ENCODE measurements around the gene THOC5. TPM values are rescaled to one million over a fixed set of nuclear protein-coding genes. Genes with fewer than 3 reads are reported as not detected.
"Not testable (repeated sequence)": the region's sequence is repeated elsewhere in the genome, so short reads cannot be mapped to it uniquely, and the experiment has no call there.

THOC5 gene
- total RNA-seq, 1 donor from 2014 or later, result 46.5 TPM

DNA sequence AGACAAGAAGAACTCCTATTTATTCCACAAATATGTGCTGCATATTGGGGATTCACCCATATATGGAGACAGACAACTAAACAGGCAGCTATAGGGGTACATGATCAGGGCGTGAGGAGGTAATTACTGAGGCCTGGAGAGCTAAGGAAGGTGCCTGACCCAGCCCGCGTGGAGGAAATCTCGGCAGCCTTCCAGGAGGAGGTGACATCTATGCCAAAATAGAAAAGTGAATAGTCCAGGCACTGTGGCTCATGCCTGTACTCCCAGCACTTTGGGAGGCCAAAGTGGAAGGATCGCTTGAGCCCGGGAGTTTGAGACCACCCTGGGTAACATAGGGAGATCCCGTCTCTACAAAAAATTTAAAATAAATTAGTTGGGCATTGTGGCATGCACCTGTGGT is 13.8 kb upstream of the THOC5 start:
- DNase-seq (ENCODE audit: missing footprints), result no peak
- no peak for ATAC-seq
- intact Hi-C loops (cut with DNase I), result no loop called here

DNA sequence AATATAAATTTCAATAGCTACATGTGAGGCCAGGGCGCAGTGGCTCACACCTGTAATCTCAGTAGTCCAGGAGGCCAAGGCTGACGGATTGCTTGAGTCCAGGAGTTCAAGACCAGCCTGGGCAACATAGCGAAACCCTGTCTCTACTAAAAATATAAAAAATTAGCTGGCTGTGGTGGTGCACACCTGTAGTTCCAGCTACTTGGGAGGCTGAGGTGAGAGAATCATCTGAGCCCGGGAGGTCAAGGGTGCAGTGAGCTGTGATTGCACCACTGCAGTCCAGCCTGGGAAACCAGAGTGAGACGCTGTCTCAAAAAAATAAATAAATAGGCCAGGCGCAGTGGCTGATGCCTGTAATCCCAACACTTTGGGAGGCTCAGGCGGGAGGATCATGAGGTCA is 13.0 kb upstream of the THOC5 start:
- ATAC-seq; DNase-seq (ENCODE audit: missing footprints): not testable (repeated sequence)

DNA sequence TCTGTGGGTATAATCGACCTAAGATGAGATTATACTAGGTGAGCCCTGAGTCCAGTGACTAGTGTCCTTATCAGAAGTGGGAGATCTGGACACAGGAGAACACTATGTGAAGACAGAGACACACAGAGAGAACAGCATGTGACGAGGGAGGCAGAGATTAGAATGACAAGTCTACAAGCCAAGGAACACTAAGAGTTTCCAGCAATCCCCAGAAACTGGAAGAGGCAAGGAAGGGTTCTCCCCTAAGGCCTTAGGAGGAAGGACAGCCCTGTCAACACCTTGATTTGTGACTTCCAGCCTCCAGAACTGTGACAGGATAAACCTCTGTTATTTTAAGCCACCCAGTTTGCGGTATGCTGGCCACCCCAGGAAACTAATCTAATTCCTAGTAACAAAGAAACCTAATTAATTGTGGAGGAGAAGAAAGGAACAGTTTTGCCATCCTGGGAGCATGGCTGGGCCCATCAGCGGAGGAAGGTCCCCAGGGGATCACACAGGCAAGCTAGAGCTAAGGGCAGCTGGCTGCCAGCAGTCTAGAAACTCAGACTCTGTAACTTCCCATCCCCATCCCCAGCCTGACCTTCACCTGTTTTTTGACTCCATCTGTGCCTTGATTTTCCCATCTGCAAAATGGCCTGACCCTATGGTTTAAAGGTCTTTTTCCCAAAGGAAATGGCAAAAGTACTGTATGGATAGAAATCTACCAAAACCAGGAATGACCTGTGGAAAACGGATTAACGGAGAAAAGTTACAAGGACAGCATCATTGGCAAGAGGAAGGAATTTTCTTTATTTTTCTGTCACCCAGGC is 10.3 kb upstream of the THOC5 start:
- DNase-seq (ENCODE audit: missing footprints) (no peak), ATAC-seq (peak; percentile 66)
- intact Hi-C loops (cut with DNase I), result no loop called here

More for the DNA sequence above, 13.0 kb upstream of the THOC5 start:
- intact Hi-C loops (cut with DNase I), result not testable (repeated sequence)

DNA sequence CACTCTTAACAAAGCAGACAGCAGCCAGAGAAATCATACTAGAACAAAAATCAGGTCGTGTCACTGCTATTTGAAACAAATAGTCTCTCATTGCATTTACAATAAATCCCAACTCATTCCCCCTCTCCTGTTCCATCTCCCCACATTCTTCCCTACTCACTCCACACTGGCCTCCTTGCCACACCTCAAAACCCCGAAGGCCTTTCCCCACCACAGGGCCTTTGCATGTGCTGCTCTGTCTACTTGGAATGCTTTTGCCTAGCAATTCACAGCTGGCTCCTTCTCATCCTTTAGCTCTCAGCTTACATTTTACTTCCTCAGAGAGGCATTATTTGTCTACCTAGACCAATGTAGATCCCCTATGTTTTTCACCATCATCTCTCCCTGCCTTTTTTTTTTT is 6.3 kb upstream of the THOC5 start:
- DNase-seq (ENCODE audit: missing footprints), result no peak
- intact Hi-C loops (cut with DNase I), result no loop called here
- no peak for ATAC-seq

DNA sequence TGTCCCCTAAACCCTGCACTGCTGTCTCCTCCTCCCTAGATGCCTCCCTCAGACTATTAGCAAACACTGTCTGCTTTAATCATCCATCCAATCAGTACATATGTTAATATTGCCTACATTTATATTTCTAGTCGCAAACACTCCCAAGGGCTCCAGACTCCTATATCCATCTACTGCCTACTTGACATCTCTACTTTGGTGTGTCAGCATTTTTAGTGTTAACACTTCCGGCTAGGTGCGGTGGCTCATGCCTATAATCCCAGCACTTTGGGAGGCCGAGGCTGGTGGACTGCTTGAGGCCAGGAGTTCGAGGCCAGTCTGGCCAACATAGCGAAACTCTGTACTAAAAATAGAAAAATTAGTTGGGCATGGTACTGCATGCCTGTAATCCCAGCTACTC is 5.5 kb upstream of the THOC5 start:
- DNase-seq (ENCODE audit: missing footprints) (no peak), ATAC-seq (no peak)
- intact Hi-C loops (cut with DNase I), result no loop called here

DNA sequence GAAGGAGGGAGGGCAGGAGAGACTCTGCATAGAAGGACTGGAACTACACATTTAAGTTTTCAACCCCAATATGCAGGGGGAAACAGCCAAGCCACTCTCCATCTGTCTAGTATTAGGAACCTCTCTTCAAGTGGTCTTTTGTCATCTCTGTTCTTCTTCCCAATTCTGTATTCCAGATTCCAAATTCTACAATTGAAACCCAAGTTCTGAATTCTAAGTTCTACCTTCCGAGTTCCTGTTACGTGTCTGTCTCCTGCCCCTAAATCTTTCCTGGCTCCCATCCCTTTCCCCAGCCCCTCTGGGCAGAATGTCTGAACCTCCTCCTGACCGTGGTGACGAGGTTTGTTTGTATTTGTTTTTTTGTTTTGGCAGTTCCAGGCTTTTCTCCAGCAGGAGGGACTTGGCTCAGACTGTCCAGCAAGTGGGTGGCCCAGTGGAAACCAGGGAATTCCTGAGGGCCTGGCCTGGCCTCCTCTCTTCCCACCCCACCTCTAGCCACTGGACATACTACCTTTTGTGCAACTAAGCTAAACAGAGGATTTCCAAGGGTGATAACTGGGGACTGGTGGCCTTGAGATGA is 1.6 kb upstream of the THOC5 start:
- no peak for ATAC-seq
- intact Hi-C loops (cut with DNase I), result no loop called here
- DNase-seq (ENCODE audit: missing footprints), result no peak

DNA sequence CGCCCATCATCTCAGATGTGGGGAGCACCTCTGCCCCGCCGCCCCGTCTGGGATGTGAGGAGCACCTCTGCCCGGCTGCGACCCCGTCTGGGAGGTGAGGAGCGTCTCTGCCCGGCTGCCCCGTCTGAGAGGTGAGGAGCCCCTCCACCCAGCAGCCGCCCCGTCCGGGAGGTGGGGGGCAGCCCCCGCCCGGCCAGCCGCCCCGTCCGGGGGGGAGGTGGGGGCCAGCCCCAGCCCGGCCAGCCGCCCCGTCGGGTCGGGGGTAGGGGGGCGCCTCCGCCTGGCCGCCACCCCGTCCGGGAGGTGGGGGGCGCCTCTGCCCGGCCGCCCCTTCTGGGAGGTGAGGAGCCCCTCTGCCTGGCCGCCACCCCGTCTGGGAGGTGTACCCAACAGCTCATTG is 1.2 kb downstream of the THOC5 start:
- intact Hi-C loops (cut with DNase I), result loop anchor here (5.0 kb wide), 1 partner anchor 50 kb away; the partner anchor contains the start of gene NF2
- not testable (repeated sequence) for ATAC-seq; DNase-seq (ENCODE audit: missing footprints)

DNA sequence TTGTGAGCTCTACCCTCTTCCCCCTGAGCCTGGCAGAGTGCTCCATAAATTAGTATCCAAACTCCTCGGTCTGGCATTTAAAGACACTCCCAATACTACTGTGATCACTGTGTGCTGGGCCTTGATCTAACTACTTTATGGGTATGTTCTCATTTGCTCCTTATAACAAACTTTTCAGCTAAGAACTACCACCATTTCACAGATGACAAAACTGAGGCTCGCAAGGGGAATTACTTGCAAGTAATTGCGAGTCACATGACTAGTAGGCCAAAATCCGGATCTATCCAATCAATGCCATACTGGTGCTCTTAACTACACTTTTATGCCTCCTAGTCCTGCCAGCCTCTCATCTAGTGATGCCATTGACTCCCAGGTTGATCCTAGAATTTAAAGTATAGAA is 3.6 kb downstream of the THOC5 start:
- ATAC-seq (no peak), DNase-seq (ENCODE audit: missing footprints) (no peak)
- intact Hi-C loops (cut with DNase I), result loop anchor here (5.0 kb wide), 1 partner anchor 52 kb away; the partner anchor contains the start of gene NF2

DNA sequence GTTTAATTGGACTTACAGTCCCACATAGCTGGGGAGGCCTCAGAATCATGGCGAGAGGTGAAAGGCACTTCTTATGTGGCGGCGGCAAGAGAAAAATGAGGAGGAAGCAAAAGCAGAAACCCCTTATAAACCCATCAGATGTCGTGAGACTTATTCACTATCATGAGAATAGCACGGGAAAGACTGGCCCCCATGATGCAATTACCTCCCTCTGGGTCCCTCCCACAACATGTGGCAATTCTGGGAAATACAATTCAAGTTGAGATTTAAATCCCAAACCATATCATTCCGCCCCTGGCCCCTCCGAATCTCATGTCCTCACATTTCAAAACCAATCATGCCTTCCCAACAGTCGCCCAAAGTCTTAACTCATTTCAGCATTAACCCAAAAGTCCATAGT is 8.5 kb downstream of the THOC5 start:
- ATAC-seq; DNase-seq (ENCODE audit: missing footprints); intact Hi-C loops (cut with DNase I): not testable (repeated sequence)

DNA sequence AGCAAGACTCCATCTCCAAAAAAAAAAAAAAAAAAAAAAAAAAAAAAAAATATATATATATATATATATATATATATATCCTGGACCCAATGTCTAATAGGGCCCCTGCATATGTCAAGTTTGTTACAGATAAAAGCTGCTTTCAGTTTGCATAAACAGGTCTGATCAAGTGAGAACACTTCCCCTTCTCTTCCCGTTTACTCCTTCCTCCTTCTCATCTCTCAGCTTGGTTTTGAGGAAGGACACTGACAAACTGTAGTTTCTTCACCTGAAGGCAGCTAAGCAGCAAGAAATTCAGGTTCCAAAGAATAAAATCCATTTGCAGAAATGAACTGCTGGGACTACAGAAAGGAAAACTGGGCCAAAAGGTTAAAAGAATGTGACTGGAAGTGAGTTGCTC is 11.7 kb downstream of the THOC5 start:
- ATAC-seq (no peak), DNase-seq (ENCODE audit: missing footprints) (no peak)
- intact Hi-C loops (cut with DNase I), result no loop called here

DNA sequence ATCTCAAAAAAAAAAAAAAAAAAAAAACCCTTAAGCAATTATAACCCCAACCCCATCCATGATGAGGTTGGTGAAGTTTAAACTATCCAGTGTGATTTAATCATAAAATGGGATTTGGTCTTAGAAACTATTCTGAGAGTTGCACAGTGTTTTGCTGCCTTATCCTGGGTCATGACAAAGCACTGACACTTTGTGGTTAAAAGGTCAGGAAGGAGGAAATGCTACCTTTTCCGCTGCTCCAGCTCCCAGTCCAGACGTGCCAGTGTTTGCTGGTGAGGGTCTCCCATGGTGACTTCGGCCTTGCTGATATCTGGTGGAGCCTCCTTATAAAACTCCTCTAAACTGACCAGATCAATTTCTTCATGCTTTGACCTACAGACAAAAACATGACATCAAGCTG is 14.5 kb downstream of the THOC5 start:
- no peak for DNase-seq (ENCODE audit: missing footprints)
- intact Hi-C loops (cut with DNase I), result no loop called here
- no peak for ATAC-seq

DNA sequence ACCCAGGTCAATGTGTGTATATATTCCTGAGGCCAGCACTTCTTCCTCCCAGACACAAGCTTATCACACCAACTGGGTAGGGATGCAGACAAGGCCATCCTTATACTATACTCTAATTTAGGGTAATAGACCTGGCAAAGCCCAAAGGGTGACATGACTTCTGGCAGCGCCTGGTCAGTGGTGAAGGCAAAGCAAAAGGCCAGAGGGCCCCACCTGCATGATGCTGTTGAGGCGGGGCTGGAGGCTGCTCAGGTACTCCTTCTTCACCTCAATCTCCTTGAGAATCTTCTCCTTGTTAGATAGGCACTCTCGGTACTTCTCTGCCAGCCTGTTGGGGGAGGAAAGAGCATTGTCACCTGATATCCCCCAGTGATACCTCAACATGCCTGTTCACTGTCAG is 17.1 kb downstream of the THOC5 start:
- ATAC-seq (no peak), DNase-seq (ENCODE audit: missing footprints) (no peak)
- intact Hi-C loops (cut with DNase I), result no loop called here

DNA sequence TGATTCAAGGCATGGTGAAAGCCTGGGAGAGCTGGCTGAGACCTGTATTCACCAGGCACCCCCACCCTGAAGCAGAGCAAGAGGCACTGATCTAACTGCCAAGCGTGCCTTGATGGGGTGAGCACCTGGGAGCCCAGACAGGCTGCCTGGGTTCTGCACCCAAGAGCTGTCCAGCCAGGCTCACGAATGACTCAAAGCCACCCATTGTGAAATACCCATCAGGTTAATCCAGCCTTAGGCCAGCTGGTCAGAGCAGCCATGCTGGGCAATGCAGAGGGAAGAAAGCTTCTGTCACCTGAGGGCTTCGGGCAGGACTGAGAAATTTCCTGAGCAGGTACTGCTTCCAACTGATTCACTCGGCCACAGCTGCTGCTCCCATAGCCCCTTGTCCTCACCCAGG is 22.1 kb downstream of the THOC5 start:
- DNase-seq (ENCODE audit: missing footprints), result no peak
- intact Hi-C loops (cut with DNase I), result no loop called here
- no peak for ATAC-seq

DNA sequence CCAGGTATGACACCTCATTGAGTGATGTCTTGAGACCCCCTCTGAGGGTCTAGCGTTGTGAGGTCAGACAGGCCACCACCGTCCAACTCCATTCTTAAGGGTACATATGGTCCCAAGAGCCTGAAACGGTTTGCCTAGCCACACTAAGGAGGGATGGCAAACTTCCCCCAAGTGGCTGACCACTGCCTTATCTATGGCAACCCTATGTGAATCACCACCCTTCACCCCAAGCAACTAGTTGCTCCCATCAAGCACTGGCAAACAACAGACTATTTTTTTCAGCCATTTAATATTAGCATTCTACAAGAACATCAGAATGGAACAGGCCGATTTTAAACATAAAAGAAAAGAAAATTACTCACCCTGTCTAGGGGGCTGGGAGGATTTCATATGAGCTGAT is 22.8 kb downstream of the THOC5 start:
- no peak for ATAC-seq
- DNase-seq (ENCODE audit: missing footprints), result no peak
- intact Hi-C loops (cut with DNase I), result no loop called here

DNA sequence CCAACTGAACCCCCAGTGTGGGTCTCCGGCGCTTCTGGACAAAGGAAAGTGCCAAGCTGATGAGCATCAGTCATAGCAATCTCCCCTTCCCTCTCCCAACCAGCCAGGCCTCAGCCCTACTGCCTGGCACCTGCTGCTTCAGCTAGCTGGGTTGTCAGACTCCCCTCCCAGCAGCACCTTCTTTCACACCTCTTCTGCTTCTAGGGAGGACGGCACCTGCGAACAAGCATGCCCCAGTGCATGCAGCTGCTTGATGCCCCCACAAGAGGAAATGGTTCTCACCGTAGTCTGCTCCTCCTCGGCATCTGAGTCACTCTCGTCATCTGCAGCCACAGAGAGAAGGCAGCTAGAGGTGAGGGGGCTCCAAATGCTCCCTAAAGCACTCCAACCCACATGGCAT is 25.4 kb downstream of the THOC5 start:
- no peak for ATAC-seq
- DNase-seq (ENCODE audit: missing footprints), result no peak
- intact Hi-C loops (cut with DNase I), result no loop called here

DNA sequence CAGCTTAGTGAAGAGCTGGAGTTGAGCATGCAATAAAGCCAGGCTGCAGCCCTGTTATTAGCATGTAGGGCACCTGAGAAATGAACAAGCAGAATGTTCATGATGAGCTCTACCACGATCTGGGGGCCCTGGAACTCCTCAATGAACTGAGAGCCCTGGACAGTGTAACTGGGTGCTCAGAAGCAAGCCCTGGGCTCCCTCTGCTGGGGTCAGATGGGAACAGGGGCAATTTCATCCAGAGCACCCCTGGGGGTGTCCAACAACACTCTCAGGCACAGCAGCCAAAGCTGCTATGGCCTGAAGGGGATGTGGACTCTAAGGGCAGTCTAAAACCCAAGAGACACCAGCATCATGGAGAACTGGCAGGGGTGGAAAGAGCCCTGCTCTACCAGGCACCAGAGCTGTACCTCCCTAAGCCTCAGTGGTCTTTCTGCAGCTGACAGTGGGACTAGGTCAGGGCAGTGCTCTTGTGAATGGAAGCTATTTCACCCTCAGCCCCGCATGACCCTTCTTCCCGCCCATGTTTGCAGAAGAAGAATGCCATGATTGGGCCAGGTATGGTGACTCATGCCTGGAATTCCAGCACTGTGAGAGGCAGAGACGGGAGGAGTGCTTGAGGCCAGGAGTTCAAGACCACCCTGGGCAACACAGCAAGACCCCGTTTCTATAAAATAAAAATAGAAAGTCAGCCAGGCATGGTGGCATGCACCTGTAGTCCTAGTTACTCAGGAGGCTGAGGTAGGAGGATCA is 28.9 kb downstream of the THOC5 start:
- peak; percentile 72 for ATAC-seq
- no peak for DNase-seq (ENCODE audit: missing footprints)
- intact Hi-C loops (cut with DNase I), result loop anchor here (2.0 kb wide), 1 partner anchor 130 kb away; no protein-coding TSS in a partner anchor

DNA sequence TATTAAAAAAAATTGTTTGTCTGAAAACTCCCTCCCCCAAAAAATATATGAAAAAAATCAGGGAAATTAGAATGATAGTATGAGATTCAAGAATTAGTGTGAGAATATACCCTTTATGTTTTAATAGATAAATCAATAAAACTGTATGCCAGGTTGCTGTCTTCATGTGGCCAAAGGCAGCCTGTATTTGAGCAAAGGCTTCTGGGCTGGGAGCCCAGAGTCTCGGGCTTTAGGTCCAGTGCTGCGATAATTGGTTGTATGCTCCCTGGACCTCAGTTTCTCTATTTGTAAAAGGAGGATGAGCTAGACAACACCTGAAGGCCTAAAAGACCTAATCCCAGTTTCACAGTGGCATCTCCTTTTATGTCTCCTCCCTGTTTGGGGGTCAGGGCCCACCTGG is 29.8 kb downstream of the THOC5 start:
- no peak for DNase-seq (ENCODE audit: missing footprints)

DNA sequence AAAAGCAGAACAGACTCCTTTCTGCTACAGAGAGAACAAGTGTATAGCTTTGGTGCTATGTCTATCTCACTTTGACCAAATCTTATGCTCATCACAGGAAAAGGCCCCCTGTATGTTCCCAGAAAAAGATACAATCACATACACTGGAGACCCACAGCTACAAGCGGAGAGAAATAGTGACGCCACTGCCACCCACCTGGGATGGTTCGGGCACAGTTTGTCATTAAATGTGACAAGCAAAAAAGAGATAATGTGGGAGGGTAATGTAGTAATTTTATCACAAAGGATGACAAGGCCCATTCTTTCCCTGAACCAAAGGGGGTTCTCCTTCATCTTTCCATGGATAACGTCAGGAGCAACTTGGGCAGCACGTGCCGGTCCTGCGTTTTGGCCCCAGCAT is 32.0 kb downstream of the THOC5 start:
- intact Hi-C loops (cut with DNase I), result no loop called here
- no peak for ATAC-seq

More for the DNA sequence above, 29.8 kb downstream of the THOC5 start:
- no peak for ATAC-seq
- intact Hi-C loops (cut with DNase I), result loop anchor here (2.0 kb wide), 1 partner anchor 129 kb away; no protein-coding TSS in a partner anchor

DNA sequence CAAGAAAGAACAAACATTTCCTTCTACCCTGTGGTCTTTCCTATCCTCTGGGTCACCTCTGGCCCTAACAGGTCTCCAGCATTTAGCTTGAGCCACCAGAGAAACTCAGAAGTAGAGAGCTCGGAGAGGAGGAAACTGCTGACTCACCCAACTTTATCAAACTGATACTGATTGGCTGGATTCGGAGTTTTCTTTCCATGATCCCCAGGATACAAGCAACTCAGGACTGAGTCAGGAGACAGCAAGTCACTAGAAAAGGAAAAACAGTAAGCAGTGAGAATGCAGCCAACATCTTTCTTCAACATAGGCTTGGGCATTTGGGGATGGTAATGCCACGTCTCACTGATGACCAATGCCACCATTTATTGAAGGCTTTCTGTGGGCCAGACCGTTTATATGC is 32.7 kb downstream of the THOC5 start:
- intact Hi-C loops (cut with DNase I), result no loop called here
- DNase-seq (ENCODE audit: missing footprints) (no peak), ATAC-seq (no peak)

More for the DNA sequence above, 32.0 kb downstream of the THOC5 start:
- no peak for DNase-seq (ENCODE audit: missing footprints)

DNA sequence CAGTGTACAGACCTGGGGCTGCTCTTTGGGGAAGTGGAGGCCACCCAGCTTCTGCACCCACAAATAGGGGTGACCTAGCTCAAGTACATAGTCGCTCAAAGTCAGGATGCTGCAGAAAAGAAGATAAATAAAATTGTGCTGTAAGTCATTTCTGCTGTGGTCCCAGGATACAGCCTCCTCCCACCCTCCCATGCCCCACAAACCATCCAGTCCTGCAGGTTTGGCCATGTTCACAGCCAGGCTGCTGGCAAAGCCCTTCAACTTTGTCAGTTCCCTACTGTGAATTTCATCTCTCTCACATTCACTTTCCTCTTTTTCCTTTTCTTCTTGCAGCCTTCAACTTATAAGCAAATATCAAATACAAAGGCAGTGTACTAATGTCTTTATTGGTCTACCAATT is 33.6 kb downstream of the THOC5 start:
- intact Hi-C loops (cut with DNase I), result no loop called here
- DNase-seq (ENCODE audit: missing footprints), result no peak
- no peak for ATAC-seq
